ENCODE results near the gene GMDS. TPM values are rescaled to one million over a fixed set of nuclear protein-coding genes. Genes with fewer than 3 reads are reported as not detected.

Gene GMDS
- polyA plus RNA-seq, 1 donor (not counting 4 experiments of a cell fraction or from before 2014, with no cell fraction given) = 22.1 TPM

GRCh38 chr6:1850840-1851157 lies 394.6 kb downstream of the GMDS start:
- dilution Hi-C loops (cut with MboI; ENCODE audit: extremely low pct_ligation_motif_present, low sequenced_read_pairs) = no loop called here

GRCh38 chr6:1850121-1850839 lies 395.1 kb downstream of the GMDS start:
- Histone ChIP-seq H3K4me2 (ENCODE audit: control insufficient read depth, extremely low read depth, insufficient read depth, low read depth, low read length) (no peak overlapping the region), H3K27me3 (ENCODE audit: control insufficient read depth, extremely low read depth, insufficient read depth, low read length) (no peaks in the 10 kb centered on the region), H3K79me2 (ENCODE audit: control insufficient read depth, insufficient read depth, low read length) (no peaks in the 10 kb centered on the region), H4K20me1 (ENCODE audit: control insufficient read depth, extremely low read depth, insufficient read depth, low read length) (no peaks in the 10 kb centered on the region), H3K4me3 (ENCODE audit: control insufficient read depth in 2 of 3, extremely low read depth in 1 of 3, insufficient read depth in 2 of 3, low read depth in 1 of 3, low read length in 3 of 3) (no peak overlapping the region), H3K27ac (ENCODE audit: control insufficient read depth, insufficient read depth, low read length) (no peak overlapping the region), H3K9me1 (ENCODE audit: control insufficient read depth, extremely low read depth, insufficient read depth, low read length) (no peaks in the 10 kb centered on the region), H2AFZ (ENCODE audit: control insufficient read depth, low read length) (no peak overlapping the region), H3K4me1 (ENCODE audit: control insufficient read depth, extremely low read depth, insufficient read depth, low read length) (no peaks in the 10 kb centered on the region), H3K9me3 (ENCODE audit: control insufficient read depth, low read depth, low read length) (peaks cover 2% of the 10 kb centered on the region), H3K36me3 (ENCODE audit: control insufficient read depth in 2 of 2, extremely low read depth in 1 of 2, insufficient read depth in 2 of 2, low read length in 2 of 2) (no peaks in the 10 kb centered on the region), H3K9ac (ENCODE audit: control insufficient read depth, extremely low read depth, insufficient read depth, low read length) (no peak overlapping the region)
- TF ChIP-seq EZH2 (IDR thresholded peaks at IDR 0.05; ENCODE audit: low read length) = no peak
- TF ChIP-seq CTCF (optimal IDR thresholded peaks at IDR 0.05 in 1 of 3, IDR thresholded peaks at IDR 0.05 in 1 of 3, conservative IDR thresholded peaks at IDR 0.05 in 1 of 3; ENCODE audit: extremely low read depth in 1 of 3, insufficient read depth in 2 of 3, low read length in 3 of 3) = no peak
- FAIRE-seq (no peak), DNase-seq (ENCODE audit: low read depth, low spot score) (no peak)
- dilution Hi-C loops (cut with MboI; ENCODE audit: extremely low pct_ligation_motif_present, low sequenced_read_pairs) = no loop called here

More at GRCh38 chr6:1850840-1851157, 394.6 kb downstream of the GMDS start:
- Histone ChIP-seq H2AFZ (ENCODE audit: control insufficient read depth, low read length) (no peak overlapping the region), H3K9me3 (ENCODE audit: control insufficient read depth, low read depth, low read length) (no peaks in the 10 kb centered on the region), H3K4me3 (ENCODE audit: control insufficient read depth in 2 of 3, extremely low read depth in 1 of 3, insufficient read depth in 2 of 3, low read depth in 1 of 3, low read length in 3 of 3) (no peak overlapping the region), H4K20me1 (ENCODE audit: control insufficient read depth, extremely low read depth, insufficient read depth, low read length) (no peaks in the 10 kb centered on the region), H3K79me2 (ENCODE audit: control insufficient read depth, insufficient read depth, low read length) (no peaks in the 10 kb centered on the region), H3K4me1 (ENCODE audit: control insufficient read depth, extremely low read depth, insufficient read depth, low read length) (no peaks in the 10 kb centered on the region), H3K36me3 (ENCODE audit: control insufficient read depth in 2 of 2, extremely low read depth in 1 of 2, insufficient read depth in 2 of 2, low read length in 2 of 2) (no peaks in the 10 kb centered on the region), H3K9ac (ENCODE audit: control insufficient read depth, extremely low read depth, insufficient read depth, low read length) (no peak overlapping the region), H3K9me1 (ENCODE audit: control insufficient read depth, extremely low read depth, insufficient read depth, low read length) (no peaks in the 10 kb centered on the region), H3K4me2 (ENCODE audit: control insufficient read depth, extremely low read depth, insufficient read depth, low read depth, low read length) (no peak overlapping the region), H3K27me3 (ENCODE audit: control insufficient read depth, extremely low read depth, insufficient read depth, low read length) (no peaks in the 10 kb centered on the region), H3K27ac (ENCODE audit: control insufficient read depth, insufficient read depth, low read length) (no peak overlapping the region)
- no peak for DNase-seq (ENCODE audit: low read depth, low spot score)
- no peak for FAIRE-seq
- no peak for TF ChIP-seq EZH2 (IDR thresholded peaks at IDR 0.05; ENCODE audit: low read length)

GRCh38 chr6:1849691-1850090 lies 395.7 kb downstream of the GMDS start:
- H4K20me1 ChIP-seq (ENCODE audit: control insufficient read depth, extremely low read depth, insufficient read depth, low read length) = no peaks in the 10 kb centered on the region
- no peaks in the 10 kb centered on the region for H3K36me3 ChIP-seq (ENCODE audit: control insufficient read depth in 2 of 2, extremely low read depth in 1 of 2, insufficient read depth in 2 of 2, low read length in 2 of 2)
- FAIRE-seq (no peak), DNase-seq (ENCODE audit: low read depth, low spot score) (no peak)
- H3K9ac ChIP-seq (ENCODE audit: control insufficient read depth, extremely low read depth, insufficient read depth, low read length) = no peak overlapping the region
- H3K9me3 ChIP-seq (ENCODE audit: control insufficient read depth, low read depth, low read length) = peaks cover 2% of the 10 kb centered on the region
- no peaks in the 10 kb centered on the region for H3K9me1 ChIP-seq (ENCODE audit: control insufficient read depth, extremely low read depth, insufficient read depth, low read length)
- no peak overlapping the region for H3K4me2 ChIP-seq (ENCODE audit: control insufficient read depth, extremely low read depth, insufficient read depth, low read depth, low read length)
- H3K4me1 ChIP-seq (ENCODE audit: control insufficient read depth, extremely low read depth, insufficient read depth, low read length) = no peaks in the 10 kb centered on the region
- no peak for TF ChIP-seq EZH2 (IDR thresholded peaks at IDR 0.05; ENCODE audit: low read length)
- no peak for TF ChIP-seq CTCF (optimal IDR thresholded peaks at IDR 0.05 in 1 of 3, IDR thresholded peaks at IDR 0.05 in 1 of 3, conservative IDR thresholded peaks at IDR 0.05 in 1 of 3; ENCODE audit: extremely low read depth in 1 of 3, insufficient read depth in 2 of 3, low read length in 3 of 3)
- H3K79me2 ChIP-seq (ENCODE audit: control insufficient read depth, insufficient read depth, low read length) = no peaks in the 10 kb centered on the region
- no peak overlapping the region for H2AFZ ChIP-seq (ENCODE audit: control insufficient read depth, low read length)
- dilution Hi-C loops (cut with MboI; ENCODE audit: extremely low pct_ligation_motif_present, low sequenced_read_pairs) = no loop called here
- H3K27ac ChIP-seq (ENCODE audit: control insufficient read depth, insufficient read depth, low read length) = no peak overlapping the region
- no peak overlapping the region for H3K4me3 ChIP-seq (ENCODE audit: control insufficient read depth in 2 of 3, extremely low read depth in 1 of 3, insufficient read depth in 2 of 3, low read depth in 1 of 3, low read length in 3 of 3)
- no peaks in the 10 kb centered on the region for H3K27me3 ChIP-seq (ENCODE audit: control insufficient read depth, extremely low read depth, insufficient read depth, low read length)

Measured in keratinocyte (primary cell).